Karpas-422 (cell line): ENCODE measurements around the gene EHBP1L1. TPM values are rescaled to one million over a fixed set of nuclear protein-coding genes. Genes with fewer than 3 reads are reported as not detected.
"Not testable (repeated sequence)": the region's sequence is repeated elsewhere in the genome, so short reads cannot be mapped to it uniquely, and the experiment has no call there.

ENCODE experiments used
- DNase-seq: peaks from one replicate; pipeline ENCODE4 v3.0.0-alpha.2; 2015
- H2AFZ ChIP-seq: fragments of 200-600 bp; sonication (generic); 2 replicates; pipeline ENCODE4 v1.6.1; 2014; ENCODE audit warnings: antibody characterized with exemption, low read length, mixed read lengths
- H3K27ac ChIP-seq: fragments of 200-600 bp; sonication (generic); 2 replicates; pipeline ENCODE4 v1.5.1; 2014; ENCODE audit warnings: mild to moderate bottlenecking, low read length, moderate library complexity
- H3K27me3 ChIP-seq: fragments of 200-600 bp; sonication (generic); 2 replicates; pipeline ENCODE4 v1.6.1; 2014; ENCODE audit warnings: low read length, mixed read lengths
- H3K36me3 ChIP-seq: fragments of 200-600 bp; sonication (generic); 2 replicates; pipeline ENCODE4 v1.6.1; 2014; ENCODE audit warnings: low read length, mixed read lengths; ENCODE audit not compliant: insufficient read depth
- H3K4me1 ChIP-seq: fragments of 200-600 bp; sonication (generic); 2 replicates; pipeline ENCODE4 v1.6.1; 2014; ENCODE audit warnings: mild to moderate bottlenecking, low read length, mixed read lengths
- H3K4me2 ChIP-seq: fragments of 200-600 bp; sonication (generic); 2 replicates; pipeline ENCODE4 v1.6.1; 2014; ENCODE audit warnings: low read length, low read depth, mild to moderate bottlenecking; ENCODE audit not compliant: poor library complexity, severe bottlenecking
- H3K4me3 ChIP-seq: fragments of 200-600 bp; sonication (generic); 2 replicates; pipeline ENCODE4 v1.5.1; 2014; ENCODE audit warnings: mild to moderate bottlenecking, antibody characterized with exemption, low read length, mixed read lengths
- H3K79me2 ChIP-seq: fragments of 200-600 bp; sonication (generic); 2 replicates; pipeline ENCODE4 v1.6.1; 2014; ENCODE audit warnings: mild to moderate bottlenecking, low read length, mixed read lengths
- H3K9ac ChIP-seq: fragments of 200-600 bp; sonication (generic); 2 replicates; pipeline ENCODE4 v1.6.0; 2014; ENCODE audit warnings: low read length
- H3K9me2 ChIP-seq: fragments of 200-600 bp; sonication (generic), shearing (Covaris generic); replicated peaks from 2 replicates; pipeline ENCODE4 v1.6.0; 2014; ENCODE audit warnings: mild to moderate bottlenecking, low read length, moderate library complexity; ENCODE audit not compliant: insufficient read depth
- H3K9me3 ChIP-seq: fragments of 300-700, 200-600 bp; sonication (generic); 2 replicates; pipeline ENCODE4 v1.6.1; 2014; ENCODE audit warnings: low read length, mixed read lengths
- H4K20me1 ChIP-seq: fragments of 200-600 bp; sonication (generic); 2 replicates; pipeline ENCODE4 v1.6.1; 2014; ENCODE audit warnings: mild to moderate bottlenecking, antibody characterized with exemption, low read length, low read depth; ENCODE audit not compliant: insufficient read depth
- total RNA-seq: library from RNA; depleted of rRNA; stranded (reverse); fragments of >200 nt; shearing (Covaris generic); gene quantifications from 2 replicates; pipeline ENCODE4 v1.2.3, GENCODE V29; 2014; ENCODE audit warnings: low replicate concordance

EHBP1L1 gene
- total RNA-seq, 1 experiment from 2014 or later: 19.9 TPM

- Histone ChIP-seq H3K9ac (no peak overlapping the region), H3K79me2 (0 out of 2 replicates have a peak, but pooled peaks cover 2% of the 10 kb centered on the region), H3K27ac (no peak overlapping the region), H3K36me3 (no peaks in the 10 kb centered on the region), H3K9me3 (no peaks in the 10 kb centered on the region), H3K4me3 (no peak overlapping the region), H2AFZ (no peak overlapping the region), H4K20me1 (no peaks in the 10 kb centered on the region), H3K4me1 (peaks cover 34% of the 10 kb centered on the region), H3K27me3 (no peaks in the 10 kb centered on the region), H3K9me2 (no peaks in the 10 kb centered on the region), H3K4me2 (no peak overlapping the region)
- no peak for DNase-seq
These were observed 13.1 kb upstream of the EHBP1L1 start for GRCh38 chr11:65562788-65563187.

- Histone ChIP-seq H3K4me1 (peaks cover 28% of the 10 kb centered on the region), H3K27ac (no peak overlapping the region), H3K79me2 (peaks cover 10% of the 10 kb centered on the region), H3K9me2 (no peaks in the 10 kb centered on the region), H3K27me3 (no peaks in the 10 kb centered on the region), H3K9me3 (no peaks in the 10 kb centered on the region), H3K36me3 (no peaks in the 10 kb centered on the region), H4K20me1 (no peaks in the 10 kb centered on the region), H3K9ac (no peak overlapping the region), H3K4me2 (no peak overlapping the region), H2AFZ (no peak overlapping the region), H3K4me3 (no peak overlapping the region)
- DNase-seq: no peak
These were observed 12.3 kb upstream of the EHBP1L1 start for GRCh38 chr11:65563601-65564000.

GRCh38 chr11:65564879-65565559 is 10.8 kb upstream of the EHBP1L1 start:
- H4K20me1 ChIP-seq, H3K36me3 ChIP-seq, H3K4me2 ChIP-seq, H3K27ac ChIP-seq, H3K9me3 ChIP-seq, DNase-seq, H3K27me3 ChIP-seq, H3K9me2 ChIP-seq, H3K9ac ChIP-seq, H3K4me3 ChIP-seq, H2AFZ ChIP-seq: not testable (repeated sequence)
- Histone ChIP-seq H3K4me1 (peaks cover 37% of the 10 kb centered on the region), H3K79me2 (peaks cover 19% of the 10 kb centered on the region)

- DNase-seq: peak; percentile 73
- no peak overlapping the region for H3K4me3 ChIP-seq
- peaks cover 25% of the 10 kb centered on the region for H3K79me2 ChIP-seq
- H2AFZ ChIP-seq: no peak overlapping the region
- H4K20me1 ChIP-seq: no peaks in the 10 kb centered on the region
- H3K9ac ChIP-seq: no peak overlapping the region
- no peaks in the 10 kb centered on the region for H3K9me2 ChIP-seq
- no peaks in the 10 kb centered on the region for H3K9me3 ChIP-seq
- H3K27ac ChIP-seq: no peak overlapping the region
- H3K36me3 ChIP-seq: no peaks in the 10 kb centered on the region
- no peaks in the 10 kb centered on the region for H3K27me3 ChIP-seq
- H3K4me1 ChIP-seq: peaks cover 35% of the 10 kb centered on the region
- no peak overlapping the region for H3K4me2 ChIP-seq
These were observed 10.0 kb upstream of the EHBP1L1 start for GRCh38 chr11:65565624-65566453.

GRCh38 chr11:65569164-65569972 is 6.5 kb upstream of the EHBP1L1 start:
- DNase-seq: no peak
- H2AFZ ChIP-seq: peak overlapping the region; percentile 60

GRCh38 chr11:65569973-65570918 is 5.6 kb upstream of the EHBP1L1 start, which contains the start of gene ZNRD2:
Gene ZNRD2 (plus strand): TSS chr11:65570477. CDS start chr11:65570492, 15 bp downstream.
- no peaks in the 10 kb centered on the region for H3K9me2 ChIP-seq
- DNase-seq: peak; percentile 99
- no peaks in the 10 kb centered on the region for H3K9me3 ChIP-seq
- peak within 1 kb of the TSS; percentile 97 for H3K4me2 ChIP-seq
- H2AFZ ChIP-seq: peak within 1 kb of the TSS; percentile 60
- H3K4me1 ChIP-seq: peaks cover 63% of the 10 kb centered on the region
- peak within 1 kb of the TSS; percentile 86 for H3K27ac ChIP-seq
- no peaks in the 10 kb centered on the region for H3K36me3 ChIP-seq
- peak within 1 kb of the TSS; percentile 98 for H3K4me3 ChIP-seq
- peak within 1 kb of the TSS; percentile 91 for H3K9ac ChIP-seq
- H3K27me3 ChIP-seq: no peaks in the 10 kb centered on the region
- H3K79me2 ChIP-seq: peaks cover 44% of the 10 kb centered on the region
- peaks cover 11% of the 10 kb centered on the region; the same call in 1 of the 2 replicates for H4K20me1 ChIP-seq

More at GRCh38 chr11:65569164-65569972, 6.5 kb upstream of the EHBP1L1 start:
- Histone ChIP-seq H3K27ac (peak overlapping the region; percentile 86), H3K9me2 (no peaks in the 10 kb centered on the region), H3K79me2 (peaks cover 44% of the 10 kb centered on the region), H3K36me3 (no peaks in the 10 kb centered on the region), H3K9me3 (no peaks in the 10 kb centered on the region), H3K4me1 (peaks cover 54% of the 10 kb centered on the region), H4K20me1 (peaks cover 11% of the 10 kb centered on the region; the same call in 1 of the 2 replicates), H3K27me3 (no peaks in the 10 kb centered on the region), H3K4me2 (peak overlapping the region; percentile 97), H3K9ac (peak overlapping the region; percentile 91), H3K4me3 (peak overlapping the region; percentile 98)

GRCh38 chr11:65571420-65571819 is 4.4 kb upstream of the EHBP1L1 start:
- peak overlapping the region; percentile 97 for H3K4me2 ChIP-seq
- peaks cover 59% of the 10 kb centered on the region for H3K4me1 ChIP-seq
- H3K9ac ChIP-seq: peak overlapping the region; percentile 91
- DNase-seq: no peak
- no peak overlapping the region for H2AFZ ChIP-seq
- H3K79me2 ChIP-seq: peaks cover 48% of the 10 kb centered on the region
- H3K9me2 ChIP-seq: no peaks in the 10 kb centered on the region
- H3K9me3 ChIP-seq: no peaks in the 10 kb centered on the region
- no peak overlapping the region for H3K27ac ChIP-seq
- H3K27me3 ChIP-seq: no peaks in the 10 kb centered on the region
- H3K4me3 ChIP-seq: peak overlapping the region; percentile 98
- H4K20me1 ChIP-seq: peaks cover 11% of the 10 kb centered on the region; the same call in 1 of the 2 replicates
- no peaks in the 10 kb centered on the region for H3K36me3 ChIP-seq
